HepG2 (cell line): ENCODE results near the gene PANX1. TPM values are rescaled to one million over a fixed set of nuclear protein-coding genes. Genes with fewer than 3 reads are reported as not detected.

Experiments
- ARID4A ChIP-seq: sonication (generic); formaldehyde crosslinking; IDR thresholded peaks from 2 replicates; pipeline ENCODE4 v1.5.0; 2020; ENCODE audit warnings: mild to moderate bottlenecking, missing genetic modification reagents, borderline replicate concordance
- ARID5B ChIP-seq: IDR thresholded peaks from 2 replicates; pipeline ENCODE4 v1.4.0; 2020; ENCODE audit warnings: mild to moderate bottlenecking, missing genetic modification reagents
- BCL6 ChIP-seq: IDR thresholded peaks from 2 replicates; pipeline ENCODE4 v1.6.1; 2016; ENCODE audit warnings: missing genetic modification reagents, missing compliant biosample characterization
- CEBPB ChIP-seq: IDR thresholded peaks from 2 replicates; pipeline ENCODE4 v1.6.1; 2011; ENCODE audit warnings: low read depth, low read length, improper control_type of control experiment, borderline replicate concordance
- EP300 ChIP-seq, 3 experiments: sonication (generic) in 1 of 3; formaldehyde crosslinking in 1 of 3; IDR thresholded peaks; 2 replicates each; pipeline versions ENCODE4 v1.5.1 to v1.6.1; 2011 to 2020; ENCODE audit warnings: low read depth in 2 of 3, low read length in 2 of 3, borderline replicate concordance in 1 of 3, improper control_type of control experiment in 1 of 3, mild to moderate bottlenecking in 1 of 3, missing genetic modification reagents in 1 of 3, moderate library complexity in 1 of 3
- GATAD1 ChIP-seq: IDR thresholded peaks from 2 replicates; pipeline ENCODE4 v1.6.1; 2016; ENCODE audit warnings: missing genetic modification reagents, missing compliant biosample characterization
- HMGXB4 ChIP-seq, 2 experiments: sonication (generic) in 1 of 2; formaldehyde crosslinking in 1 of 2; IDR thresholded peaks; 2 replicates each; pipeline versions ENCODE4 v1.4.0 to v1.6.1; 2018 to 2020; ENCODE audit warnings: missing genetic modification reagents in 2 of 2, borderline replicate concordance in 1 of 2, low read depth in 1 of 2, mild to moderate bottlenecking in 1 of 2, missing biosample characterization in 1 of 2
- MIER2 ChIP-seq: IDR thresholded peaks from 2 replicates; pipeline ENCODE4 v1.6.1; 2016; ENCODE audit warnings: missing biosample characterization, missing genetic modification reagents
- PRDM15 ChIP-seq: sonication (generic); formaldehyde crosslinking; IDR thresholded peaks from 2 replicates; pipeline ENCODE4 v1.4.0; 2020; ENCODE audit warnings: missing genetic modification reagents
- ZFAT ChIP-seq: sonication (generic); formaldehyde crosslinking; conservative IDR thresholded peaks from 2 replicates; pipeline ENCODE4 v1.8.1; 2023; ENCODE audit warnings: missing genetic modification reagents, inconsistent platforms
- ZFP1 ChIP-seq: IDR thresholded peaks from 2 replicates; pipeline ENCODE4 v1.6.1; 2016
- ZNF331 ChIP-seq: sonication (generic); formaldehyde crosslinking; IDR thresholded peaks from 2 replicates; pipeline ENCODE4 v1.4.0; 2020; ENCODE audit warnings: missing genetic modification reagents
- ZNF567 ChIP-seq: sonication (generic); formaldehyde crosslinking; IDR thresholded peaks from 2 replicates; pipeline ENCODE4 v1.8.1; 2023; ENCODE audit warnings: mild to moderate bottlenecking, missing genetic modification reagents, borderline replicate concordance
- ZNF792 ChIP-seq: IDR thresholded peaks from 2 replicates; pipeline ENCODE4 v1.6.1; 2016
- polyA plus RNA-seq, 8 experiments: library from polyadenylated mRNA; depleted of rRNA in 3 of 8; stranded (reverse) in 7 of 8; unstranded in 1 of 8; fragments of >200 nt; fragmentation: Illumina TruSeq in 4 of 8; extraction: Trizol in 4 of 8; gene quantifications; 2 replicates each; pipeline versions ENCODE4 v1.2.1 to v1.2.3, GENCODE V29; 2011 to 2016; ENCODE audit warnings: low read depth in 4 of 8, missing spikeins in 1 of 8, mixed read lengths in 1 of 8; ENCODE audit not compliant: insufficient read depth in 1 of 8
- total RNA-seq, 5 experiments: library from RNA; depleted of rRNA; stranded (reverse); fragments of >200 nt; fragmentation: Illumina TruSeq; extraction: Trizol; gene quantifications; 2 replicates each; pipeline ENCODE4 v1.2.3, GENCODE V29; 2016; ENCODE audit warnings: low read depth in 1 of 5

The PANX1 gene
- total and polyA plus RNA-seq, 2 of the 13 experiments (the other 11 are each of a cell fraction or from before 2014, with no cell fraction given), result 8.3 to 24.8 TPM

- TF ChIP-seq ZFAT (CRISPR knock-in tag) (no peak), PRDM15 (CRISPR knock-in tag) (no peak), HMGXB4 (CRISPR knock-in tag; IDR thresholded peaks at IDR 0.05; ENCODE audit: borderline replicate concordance in 1 of 2, low read depth in 1 of 2) (peak in 1 of 2 experiments; percentile 32; a peak in 1 of 4 replicates), ARID5B (CRISPR knock-in tag) (peak; percentile 63; the same call in 1 of the 2 replicates), ZNF792 (CRISPR knock-in tag) (0 out of 2 replicates have a peak, but pooled peaks have one; percentile 31), ZNF331 (CRISPR knock-in tag) (peak; percentile 94), BCL6 (CRISPR knock-in tag) (peak; percentile 46; the same call in 1 of the 2 replicates), GATAD1 (0 out of 2 replicates have a peak, but pooled peaks have one; percentile 23), ARID4A (CRISPR knock-in tag) (peak; percentile 18; the same call in 1 of the 2 replicates), ZNF567 (no peak), MIER2 (CRISPR knock-in tag) (0 out of 2 replicates have a peak, but pooled peaks have one; percentile 25), EP300 (IDR thresholded peaks at IDR 0.05; ENCODE audit: low read depth in 2 of 2, low read length in 2 of 2) (peak in 1 of 2 experiments; percentile 30; a peak in 1 of 4 replicates), EP300 (CRISPR knock-in tag; IDR thresholded peaks at IDR 0.05; ENCODE audit: borderline replicate concordance) (no peak), CEBPB (no peak), ZFP1 (0 out of 2 replicates have a peak, but pooled peaks have one; percentile 68)
Observed at GRCh38 chr11:94153320-94153719, 24.7 kb downstream of the PANX1 start (continued).
